ENCODE data around the gene PXDN. TPM values are rescaled to one million over a fixed set of nuclear protein-coding genes. Genes with fewer than 3 reads are reported as not detected.
"Not testable (repeated sequence)": the region's sequence is repeated elsewhere in the genome, so short reads cannot be mapped to it uniquely, and the experiment has no call there.

Gene PXDN
- total and polyA plus RNA-seq, 2 of the 13 experiments (the other 11 are each of a cell fraction or from before 2014, with no cell fraction given) = not detected

DNA sequence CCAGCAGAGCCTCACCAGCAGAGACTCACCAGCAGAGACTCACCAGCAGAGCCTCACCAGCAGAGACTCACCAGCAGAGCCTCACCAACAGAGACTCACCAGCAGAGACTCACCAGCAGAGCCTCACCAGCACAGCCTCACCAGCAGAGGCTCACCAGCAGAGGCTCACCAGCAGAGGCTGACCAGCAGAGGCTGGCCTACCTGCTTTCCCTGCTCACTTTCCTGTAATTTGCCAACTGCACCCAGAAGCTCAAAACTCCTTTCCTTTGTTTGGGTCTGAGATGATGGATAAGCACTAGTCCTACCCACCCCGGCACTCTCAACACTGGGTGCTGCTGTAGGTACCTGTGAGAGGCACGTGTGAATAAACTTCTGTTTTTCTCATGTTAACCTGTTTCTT is 36.4 kb upstream of the PXDN start:
- no TSS peak for BruUV-seq (replicated peaks)
- TF ChIP-seq HIVEP1 (CRISPR knock-in tag; IDR thresholded peaks at IDR 0.05) = no peak
- TF ChIP-seq, protein P1, sequence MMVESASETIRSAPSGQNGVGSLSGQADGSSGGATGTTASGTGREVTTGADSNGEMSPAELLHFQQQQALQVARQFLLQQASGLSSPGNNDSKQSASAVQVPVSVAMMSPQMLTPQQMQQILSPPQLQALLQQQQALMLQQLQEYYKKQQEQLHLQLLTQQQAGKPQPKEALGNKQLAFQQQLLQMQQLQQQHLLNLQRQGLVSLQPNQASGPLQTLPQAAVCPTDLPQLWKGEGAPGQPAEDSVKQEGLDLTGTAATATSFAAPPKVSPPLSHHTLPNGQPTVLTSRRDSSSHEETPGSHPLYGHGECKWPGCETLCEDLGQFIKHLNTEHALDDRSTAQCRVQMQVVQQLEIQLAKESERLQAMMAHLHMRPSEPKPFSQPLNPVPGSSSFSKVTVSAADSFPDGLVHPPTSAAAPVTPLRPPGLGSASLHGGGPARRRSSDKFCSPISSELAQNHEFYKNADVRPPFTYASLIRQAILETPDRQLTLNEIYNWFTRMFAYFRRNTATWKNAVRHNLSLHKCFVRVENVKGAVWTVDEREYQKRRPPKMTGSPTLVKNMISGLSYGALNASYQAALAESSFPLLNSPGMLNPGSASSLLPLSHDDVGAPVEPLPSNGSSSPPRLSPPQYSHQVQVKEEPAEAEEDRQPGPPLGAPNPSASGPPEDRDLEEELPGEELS (CRISPR knock-in tag; IDR thresholded peaks at IDR 0.05) = no peak
- TF ChIP-seq, protein P2, sequence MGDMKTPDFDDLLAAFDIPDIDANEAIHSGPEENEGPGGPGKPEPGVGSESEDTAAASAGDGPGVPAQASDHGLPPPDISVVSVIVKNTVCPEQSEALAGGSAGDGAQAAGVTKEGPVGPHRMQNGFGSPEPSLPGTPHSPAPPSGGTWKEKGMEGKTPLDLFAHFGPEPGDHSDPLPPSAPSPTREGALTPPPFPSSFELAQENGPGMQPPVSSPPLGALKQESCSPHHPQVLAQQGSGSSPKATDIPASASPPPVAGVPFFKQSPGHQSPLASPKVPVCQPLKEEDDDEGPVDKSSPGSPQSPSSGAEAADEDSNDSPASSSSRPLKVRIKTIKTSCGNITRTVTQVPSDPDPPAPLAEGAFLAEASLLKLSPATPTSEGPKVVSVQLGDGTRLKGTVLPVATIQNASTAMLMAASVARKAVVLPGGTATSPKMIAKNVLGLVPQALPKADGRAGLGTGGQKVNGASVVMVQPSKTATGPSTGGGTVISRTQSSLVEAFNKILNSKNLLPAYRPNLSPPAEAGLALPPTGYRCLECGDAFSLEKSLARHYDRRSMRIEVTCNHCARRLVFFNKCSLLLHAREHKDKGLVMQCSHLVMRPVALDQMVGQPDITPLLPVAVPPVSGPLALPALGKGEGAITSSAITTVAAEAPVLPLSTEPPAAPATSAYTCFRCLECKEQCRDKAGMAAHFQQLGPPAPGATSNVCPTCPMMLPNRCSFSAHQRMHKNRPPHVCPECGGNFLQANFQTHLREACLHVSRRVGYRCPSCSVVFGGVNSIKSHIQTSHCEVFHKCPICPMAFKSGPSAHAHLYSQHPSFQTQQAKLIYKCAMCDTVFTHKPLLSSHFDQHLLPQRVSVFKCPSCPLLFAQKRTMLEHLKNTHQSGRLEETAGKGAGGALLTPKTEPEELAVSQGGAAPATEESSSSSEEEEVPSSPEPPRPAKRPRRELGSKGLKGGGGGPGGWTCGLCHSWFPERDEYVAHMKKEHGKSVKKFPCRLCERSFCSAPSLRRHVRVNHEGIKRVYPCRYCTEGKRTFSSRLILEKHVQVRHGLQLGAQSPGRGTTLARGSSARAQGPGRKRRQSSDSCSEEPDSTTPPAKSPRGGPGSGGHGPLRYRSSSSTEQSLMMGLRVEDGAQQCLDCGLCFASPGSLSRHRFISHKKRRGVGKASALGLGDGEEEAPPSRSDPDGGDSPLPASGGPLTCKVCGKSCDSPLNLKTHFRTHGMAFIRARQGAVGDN (CRISPR knock-in tag; IDR thresholded peaks at IDR 0.05) = no peak
- intact Hi-C loops (cut with micrococcal nuclease; ENCODE audit: unreplicated experiment) = no loop called here

DNA sequence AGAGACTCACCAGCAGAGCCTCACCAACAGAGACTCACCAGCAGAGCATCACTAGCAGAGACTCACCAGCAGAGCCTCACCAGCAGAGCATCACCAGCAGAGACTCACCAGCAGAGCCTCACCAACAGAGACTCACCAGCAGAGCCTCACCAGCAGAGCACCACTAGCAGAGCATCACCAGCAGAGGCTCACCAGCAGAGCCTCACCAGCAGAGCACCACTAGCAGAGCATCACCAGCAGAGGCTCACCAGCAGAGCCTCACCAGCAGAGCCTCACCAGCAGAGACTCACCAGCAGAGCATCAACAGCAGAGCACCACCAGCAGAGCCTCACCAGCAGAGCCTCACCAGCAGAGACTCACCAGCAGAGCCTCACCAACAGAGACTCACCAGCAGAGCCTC is 35.7 kb upstream of the PXDN start:
- H3K4me2 ChIP-seq (ENCODE audit: low read depth, low read length); H2AFZ ChIP-seq (ENCODE audit: low read length); BruUV-seq (replicated peaks); H3K9me3 ChIP-seq (ENCODE audit: low read length); DNase-seq (ENCODE audit: low spot score); H3K36me3 ChIP-seq (replicated peaks in 1 of 2; ENCODE audit: control insufficient read depth in 1 of 2, insufficient read depth in 2 of 2, low read length in 2 of 2); H3K4me1 ChIP-seq (ENCODE audit: insufficient read depth, low read length); intact Hi-C loops (cut with micrococcal nuclease; ENCODE audit: unreplicated experiment); H3K27ac ChIP-seq (ENCODE audit: extremely low read length, insufficient read depth, low read length); H3K79me2 ChIP-seq (ENCODE audit: insufficient read depth, low read length); H3K9ac ChIP-seq (ENCODE audit: insufficient read depth, low read depth, low read length); H3K4me3 ChIP-seq (replicated peaks in 1 of 3; ENCODE audit: insufficient read depth in 1 of 3, low read depth in 2 of 3, low read length in 3 of 3); POLR2A ChIA-PET; ATAC-seq; H4K20me1 ChIP-seq (ENCODE audit: insufficient read depth, low read length); in situ Hi-C loops (cut with HindIII; ENCODE audit: extremely low pct_ligation_motif_present, low pct_unique_long_range_greater_than_20kb); CTCF ChIA-PET (ENCODE audit: low intra/inter-chr PET ratio, low total read pairs); FAIRE-seq: not testable (repeated sequence)
- peaks cover 4 to 52% of the 10 kb centered on the region in 2 experiments; a peak in 4 of 5 replicates for H3K27me3 ChIP-seq (ENCODE audit: control insufficient read depth in 1 of 2, insufficient read depth in 2 of 2, low read length in 2 of 2)

More for the DNA sequence above, 36.4 kb upstream of the PXDN start:
- Histone ChIP-seq H3K4me3 (replicated peaks in 1 of 3; ENCODE audit: insufficient read depth in 1 of 3, low read depth in 2 of 3, low read length in 3 of 3) (no peak overlapping the region), H3K9me3 (ENCODE audit: low read length) (no peaks in the 10 kb centered on the region), H3K4me1 (ENCODE audit: insufficient read depth, low read length) (no peaks in the 10 kb centered on the region), H3K9ac (ENCODE audit: insufficient read depth, low read depth, low read length) (no peak overlapping the region), H3K4me2 (ENCODE audit: low read depth, low read length) (no peak overlapping the region), H3K36me3 (replicated peaks in 1 of 2; ENCODE audit: control insufficient read depth in 1 of 2, insufficient read depth in 2 of 2, low read length in 2 of 2) (no peaks in the 10 kb centered on the region), H2AFZ (ENCODE audit: low read length) (no peak overlapping the region), H3K27ac (ENCODE audit: extremely low read length, insufficient read depth, low read length) (no peak overlapping the region), H3K27me3 (ENCODE audit: control insufficient read depth in 1 of 2, insufficient read depth in 2 of 2, low read length in 2 of 2) (peaks cover 4 to 56% of the 10 kb centered on the region in 2 experiments; a peak in 4 of 5 replicates), H4K20me1 (ENCODE audit: insufficient read depth, low read length) (no peaks in the 10 kb centered on the region), H3K79me2 (ENCODE audit: insufficient read depth, low read length) (no peaks in the 10 kb centered on the region)
- CTCF ChIA-PET (ENCODE audit: low intra/inter-chr PET ratio, low total read pairs) = no interaction called here
- POLR2A ChIA-PET = no interaction called here
- no peak for FAIRE-seq
- ATAC-seq = no peak
- DNase-seq (ENCODE audit: low spot score) = no peak
- in situ Hi-C loops (cut with HindIII; ENCODE audit: extremely low pct_ligation_motif_present, low pct_unique_long_range_greater_than_20kb) = no loop called here
- 4% methylated on average over 2 of the region's 2 CpGs for WGBS (ENCODE audit: low lambda C conversion rate)
